A172 (cell line): ENCODE results near the gene NOL3. TPM values are rescaled to one million over a fixed set of nuclear protein-coding genes. Genes with fewer than 3 reads are reported as not detected.
A peak's percentile ranks its signal among the peaks of the same experiment; 100 is the strongest.

Experiments used
- DNase-seq: peaks from one replicate; pipeline ENCODE4 v3.0.0-alpha.2; 2015; ENCODE audit warnings: low spot score
- total RNA-seq: library from RNA; depleted of rRNA; stranded (reverse); fragments of >200 nt; shearing (Covaris generic); gene quantifications from 2 replicates; pipeline ENCODE4 v1.2.3, GENCODE V29; 2014; rRNA removed

NOL3 gene
- total RNA-seq, 1 experiment from 2014 or later, result 11.2 TPM

DNA sequence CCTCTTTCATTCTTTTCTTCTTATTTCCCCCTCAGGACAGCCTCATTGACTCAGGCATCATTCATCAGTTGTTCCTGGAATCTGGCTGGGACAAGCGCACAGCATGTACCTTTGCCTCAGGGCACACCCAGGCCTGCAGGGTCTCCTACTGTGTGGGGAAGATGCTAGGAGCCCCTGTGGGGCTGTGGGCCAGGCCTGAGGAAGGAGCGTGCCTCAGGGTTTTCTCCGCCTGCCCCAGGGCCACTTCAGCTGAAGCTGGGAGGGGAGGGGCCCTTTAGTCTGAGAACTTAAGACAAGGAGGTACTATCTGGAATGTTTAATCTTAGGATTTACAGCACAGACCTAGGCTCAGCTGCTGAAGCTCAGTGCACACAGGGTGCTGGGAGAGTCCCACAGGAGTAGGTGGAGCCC lies 36.5 kb downstream of the NOL3 start:
- DNase-seq, result peak; percentile 46

- DNase-seq, result peak; percentile 77
Observed at GRCh38 chr16:67207249-67208091, 37.1 kb downstream of the NOL3 start.

DNA sequence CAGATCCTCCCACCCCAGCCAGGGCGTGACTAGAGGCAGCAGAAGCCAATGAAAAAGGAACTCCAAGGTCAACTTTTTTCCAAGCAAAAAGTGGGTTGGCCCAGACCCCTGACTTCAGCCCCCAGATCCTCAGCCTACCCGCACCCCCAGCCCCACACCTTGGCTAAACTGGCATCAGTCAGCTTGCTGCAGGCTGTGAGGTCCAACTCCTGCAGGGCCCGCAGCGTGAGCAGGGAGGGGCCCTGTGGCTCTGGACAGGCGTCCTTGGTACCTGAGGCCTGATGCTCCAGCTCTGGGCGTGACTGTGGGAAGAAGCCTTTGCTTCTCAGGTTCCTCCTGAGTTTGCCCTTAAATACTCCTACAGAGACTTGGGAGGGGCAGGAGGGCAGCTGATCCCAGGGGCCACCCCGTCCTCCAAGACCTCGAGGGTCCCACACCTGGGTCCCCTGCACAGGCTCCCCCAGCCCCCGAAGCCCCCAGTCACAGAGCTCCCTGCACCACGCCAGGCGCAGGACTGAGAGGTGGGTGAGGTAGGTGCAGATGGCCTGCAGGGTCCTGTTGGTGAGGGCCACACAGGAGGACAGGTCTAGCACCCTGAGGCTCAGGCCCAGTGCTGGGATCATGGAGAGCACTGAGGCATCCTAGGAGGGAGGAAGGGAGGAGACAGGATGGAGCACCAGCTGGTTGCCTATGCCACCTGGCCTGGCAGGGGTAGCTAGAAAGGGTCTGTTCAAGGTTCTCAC lies 38.0 kb downstream of the NOL3 start:
- DNase-seq, result no peak

- DNase-seq, result no peak
Observed at GRCh38 chr16:67209565-67209964, 39.2 kb downstream of the NOL3 start.

- DNase-seq, result no peak
Observed at GRCh38 chr16:67210069-67210937, 40.0 kb downstream of the NOL3 start.

- DNase-seq, result no peak
Observed at GRCh38 chr16:67211674-67212073, 41.3 kb downstream of the NOL3 start.

DNA sequence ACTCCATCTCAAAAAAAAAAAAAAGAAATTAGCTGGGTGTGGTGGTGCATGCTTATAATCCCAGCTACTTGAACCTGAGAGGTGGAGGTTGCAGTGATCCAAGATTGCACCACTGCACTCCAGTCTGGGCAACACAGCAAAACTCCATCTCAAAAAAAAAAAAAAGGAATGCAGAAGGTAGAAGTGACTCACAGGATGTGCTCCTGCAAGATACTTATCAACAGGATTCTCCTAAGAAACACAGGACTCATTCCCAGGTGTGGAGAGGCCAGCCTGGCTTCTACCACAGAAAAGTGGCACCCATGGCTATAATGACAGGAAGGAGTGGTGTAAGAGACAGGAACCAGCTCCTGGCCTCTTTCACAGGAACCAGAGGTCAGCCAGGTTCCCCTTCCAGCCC lies 42.4 kb downstream of the NOL3 start:
- DNase-seq, result peak; percentile 55

- no peak for DNase-seq
Observed at GRCh38 chr16:67213197-67214019, 43.1 kb downstream of the NOL3 start.

DNA sequence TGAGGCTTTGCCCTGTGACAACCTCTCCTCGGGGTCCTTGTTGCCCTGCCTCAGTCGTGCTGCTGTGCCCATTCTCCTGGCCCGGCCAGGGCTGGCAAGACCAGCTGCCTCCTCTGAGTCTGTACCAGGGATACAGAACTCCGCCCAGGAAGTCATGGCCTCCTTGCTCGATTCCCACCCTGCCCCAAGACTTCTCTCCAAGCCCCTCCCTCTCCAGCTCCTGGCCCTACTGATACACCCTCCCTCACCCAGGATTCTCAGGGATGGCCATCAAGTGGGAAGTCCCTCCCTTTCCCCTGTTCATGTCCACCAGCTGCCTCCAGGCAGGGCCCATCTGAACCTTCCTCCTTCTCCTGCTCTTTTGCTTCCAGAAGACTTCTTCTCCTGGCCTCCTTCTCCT lies 45.4 kb downstream of the NOL3 start:
- DNase-seq, result no peak

- DNase-seq, result no peak
Observed at GRCh38 chr16:67216612-67217490, 46.5 kb downstream of the NOL3 start.

GRCh38 chr16:67223992-67224391 lies 53.7 kb downstream of the NOL3 start:
- no peak for DNase-seq

Other genes with a start within 250 kb of the NOL3 start
- gene RRAD, start 245.0 kb upstream of the NOL3 start, total RNA-seq, result 1.0 and 2.8 TPM in 2 replicates
- 150 and 174 TPM in 2 replicates for gene CIAO2B, start 236.1 kb upstream of the NOL3 start, total RNA-seq
- 19.7 TPM in 2 replicates for gene CES2, start 235.0 kb upstream of the NOL3 start, total RNA-seq
- gene CES3, start 209.3 kb upstream of the NOL3 start, total RNA-seq, result 0.05 and 0.17 TPM in 2 replicates
- not detected in 2 replicates for gene CES4A, start 181.9 kb upstream of the NOL3 start, total RNA-seq
- 72.3 and 89.4 TPM in 2 replicates for gene CBFB, start 141.4 kb upstream of the NOL3 start, total RNA-seq
- gene PHAF1, start 60.6 kb upstream of the NOL3 start, total RNA-seq, result 21.7 and 26.4 TPM in 2 replicates
- gene B3GNT9, start 19.5 kb upstream of the NOL3 start, total RNA-seq, result 63.0 and 65.1 TPM in 2 replicates
- 28.9 and 36.1 TPM in 2 replicates for gene TRADD, start 10.6 kb upstream of the NOL3 start, total RNA-seq
- gene FBXL8, start 10.6 kb upstream of the NOL3 start, total RNA-seq, result 7.3 and 9.0 TPM in 2 replicates
- gene HSF4, start 5.8 kb upstream of the NOL3 start, total RNA-seq, result 5.8 and 10.9 TPM in 2 replicates
- gene MATCAP1, start 13.4 kb downstream of the NOL3 start, total RNA-seq, result 15.6 and 17.5 TPM in 2 replicates
- gene EXOC3L1, start 19.6 kb downstream of the NOL3 start, total RNA-seq, result 0.12 and 0.50 TPM in 2 replicates
- 99.6 and 115 TPM in 2 replicates for gene E2F4, start 21.6 kb downstream of the NOL3 start, total RNA-seq
- gene ELMO3, start 28.6 kb downstream of the NOL3 start, total RNA-seq, result 0.24 and 0.48 TPM in 2 replicates
- gene TMEM208, start 56.6 kb downstream of the NOL3 start, total RNA-seq, result 48.0 and 59.4 TPM in 2 replicates
- gene FHOD1, start 76.9 kb downstream of the NOL3 start, total RNA-seq, result 10.3 and 13.2 TPM in 2 replicates
- 0.03 and 0.29 TPM in 2 replicates for gene SLC9A5, start 78.4 kb downstream of the NOL3 start, total RNA-seq
- 0.14 TPM in 1 of 2 replicates, not detected in the other for gene PLEKHG4, start 109.0 kb downstream of the NOL3 start, total RNA-seq
- gene KCTD19, start 156.2 kb downstream of the NOL3 start, total RNA-seq, result not detected in 2 replicates
- not detected in 2 replicates for gene LRRC36, start 156.3 kb downstream of the NOL3 start, total RNA-seq
- gene TPPP3, start 223.0 kb downstream of the NOL3 start, total RNA-seq, result 0.31 TPM in 1 of 2 replicates, not detected in the other
- gene ZDHHC1, start 245.9 kb downstream of the NOL3 start, total RNA-seq, result 18.2 and 24.3 TPM in 2 replicates